ENCODE measurements around the gene RGS7. TPM values are rescaled to one million over a fixed set of nuclear protein-coding genes. Genes with fewer than 3 reads are reported as not detected.

Gene RGS7
- total and polyA plus RNA-seq, 10 of the 15 experiments (the other 5 are each of a cell fraction or from before 2014, with no cell fraction given) = not detected

DNA sequence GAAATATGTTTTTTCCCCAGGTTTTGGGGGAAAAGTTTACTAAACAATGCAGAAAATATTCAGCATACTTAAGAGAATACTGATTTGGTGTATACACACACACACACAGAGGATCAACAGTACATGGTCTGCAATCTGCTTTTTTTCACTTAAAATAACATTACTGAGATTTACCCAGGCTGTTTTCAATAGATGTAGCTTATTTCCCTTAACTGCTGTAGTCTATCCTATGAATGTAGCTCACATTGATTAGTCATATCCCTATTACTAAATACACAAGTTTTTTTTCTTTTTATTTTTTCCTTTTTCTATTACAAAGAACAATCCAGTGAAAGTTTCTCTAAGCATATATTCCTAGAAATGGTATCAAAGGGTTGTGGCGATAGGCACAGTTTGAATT is 478.4 kb downstream of the RGS7 start:
- Histone ChIP-seq H3K4me2 (ENCODE audit: control insufficient read depth, insufficient read depth) (no peak overlapping the region), H3K4me3 (no peak overlapping the region), H4K20me1 (ENCODE audit: control insufficient read depth, insufficient read depth) (no peaks in the 10 kb centered on the region), H3K79me2 (ENCODE audit: control insufficient read depth, insufficient read depth, low read length) (no peaks in the 10 kb centered on the region), H3K36me3 (ENCODE audit: control insufficient read depth in 2 of 2, insufficient read depth in 2 of 2, low read length in 1 of 2) (no peaks in the 10 kb centered on the region), H3K27ac (ENCODE audit: control insufficient read depth, insufficient read depth) (no peak overlapping the region), H3K27me3 (replicated peaks in 1 of 2; ENCODE audit: control insufficient read depth in 2 of 2, insufficient read depth in 2 of 2, low read length in 1 of 2) (no peaks in the 10 kb centered on the region), H3K9me3 (replicated peaks; ENCODE audit: control insufficient read depth, insufficient read depth, low read length) (no peaks in the 10 kb centered on the region), H3K4me1 (ENCODE audit: control insufficient read depth, insufficient read depth, low read length) (no peaks in the 10 kb centered on the region), H2AFZ (ENCODE audit: control insufficient read depth, low read depth, low read length) (no peak overlapping the region), H3K9ac (ENCODE audit: control insufficient read depth, insufficient read depth, low read length) (no peak overlapping the region)
- no peak for DNase-seq (ENCODE audit: low read depth, low spot score)
- ChIA-PET RAD21 (ENCODE audit: unreplicated experiment) (no interaction called here), POLR2A (no interaction called here), CTCF (interaction anchor here (1.0 kb wide), 1 partner anchor 9 kb away, joined by 3 read pairs; no protein-coding TSS in a partner anchor), SMC1A (ENCODE audit: uncharacterized antibody, unreplicated experiment) (no interaction called here)
- FAIRE-seq = no peak
- in situ Hi-C loops (cut with MboI) (no loop called here), intact Hi-C loops (cut with micrococcal nuclease; ENCODE audit: unreplicated experiment) (no loop called here)
- WGBS (ENCODE audit: insufficient coverage, insufficient replicate concordance, low lambda C conversion rate, missing lambda C conversion rate) = 33% methylated on average over 1 of the region's 1 CpG
- no peak for ATAC-seq
- BruUV-seq (replicated peaks) = no TSS peak
- no peak for TF ChIP-seq E2F4 (IDR thresholded peaks at IDR 0.05; ENCODE audit: low read depth, low read length)
- TF ChIP-seq ATF2 (IDR thresholded peaks at IDR 0.05; ENCODE audit: low read length) = no peak
- TF ChIP-seq CHD4 (IDR thresholded peaks at IDR 0.05) = no peak

DNA sequence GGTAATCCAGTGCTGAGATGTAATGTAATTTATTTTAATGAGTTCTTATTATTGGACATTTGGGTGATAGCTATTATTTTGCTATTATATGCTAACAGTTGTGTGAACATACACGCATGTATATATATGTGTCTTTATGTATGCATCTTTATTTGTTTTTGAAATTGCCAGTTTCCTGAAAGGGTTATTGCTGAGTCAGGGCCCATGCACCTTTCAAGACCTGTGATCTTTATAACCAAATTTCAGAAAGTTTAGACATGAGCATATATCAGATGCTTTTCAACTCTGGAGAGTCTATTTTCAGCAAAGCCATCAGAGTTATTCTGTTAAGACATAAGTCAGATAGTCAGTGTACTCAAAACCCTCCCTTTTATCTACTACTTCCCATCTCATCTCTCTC is 479.4 kb downstream of the RGS7 start:
- H3K79me2 ChIP-seq (ENCODE audit: control insufficient read depth, insufficient read depth, low read length) = no peaks in the 10 kb centered on the region
- ChIA-PET CTCF (no interaction called here), SMC1A (ENCODE audit: uncharacterized antibody, unreplicated experiment) (no interaction called here), POLR2A (no interaction called here), RAD21 (ENCODE audit: unreplicated experiment) (no interaction called here)
- H3K9ac ChIP-seq (ENCODE audit: control insufficient read depth, insufficient read depth, low read length) = no peak overlapping the region
- DNase-seq (ENCODE audit: low read depth, low spot score) (no peak), FAIRE-seq (no peak), ATAC-seq (no peak)
- intact Hi-C loops (cut with micrococcal nuclease; ENCODE audit: unreplicated experiment) (no loop called here), in situ Hi-C loops (cut with MboI) (no loop called here)
- no peak overlapping the region for H3K4me3 ChIP-seq
- no peaks in the 10 kb centered on the region for H4K20me1 ChIP-seq (ENCODE audit: control insufficient read depth, insufficient read depth)
- no TSS peak for BruUV-seq (replicated peaks)
- no peak overlapping the region for H2AFZ ChIP-seq (ENCODE audit: control insufficient read depth, low read depth, low read length)
- WGBS (ENCODE audit: insufficient coverage, insufficient replicate concordance, low lambda C conversion rate, missing lambda C conversion rate) = 4% methylated on average over 1 of the region's 1 CpG
- H3K27ac ChIP-seq (ENCODE audit: control insufficient read depth, insufficient read depth) = no peak overlapping the region
- H3K36me3 ChIP-seq (ENCODE audit: control insufficient read depth in 2 of 2, insufficient read depth in 2 of 2, low read length in 1 of 2) = no peaks in the 10 kb centered on the region
- H3K4me2 ChIP-seq (ENCODE audit: control insufficient read depth, insufficient read depth) = no peak overlapping the region
- no peaks in the 10 kb centered on the region for H3K4me1 ChIP-seq (ENCODE audit: control insufficient read depth, insufficient read depth, low read length)
- H3K27me3 ChIP-seq (replicated peaks in 1 of 2; ENCODE audit: control insufficient read depth in 2 of 2, insufficient read depth in 2 of 2, low read length in 1 of 2) = no peaks in the 10 kb centered on the region
- no peaks in the 10 kb centered on the region for H3K9me3 ChIP-seq (replicated peaks; ENCODE audit: control insufficient read depth, insufficient read depth, low read length)
- TF ChIP-seq ESRRA (IDR thresholded peaks at IDR 0.05; ENCODE audit: low read length) (no peak), KAT2A (conservative IDR thresholded peaks at IDR 0.05; ENCODE audit: control insufficient read depth, low read depth, low read length) (no peak), RB1 (IDR thresholded peaks at IDR 0.05; ENCODE audit: borderline replicate concordance) (no peak), SREBF2 (IDR thresholded peaks at IDR 0.05; ENCODE audit: low read length) (no peak), TARDBP (IDR thresholded peaks at IDR 0.05; ENCODE audit: borderline replicate concordance) (no peak), CEBPB (IDR thresholded peaks at IDR 0.05; ENCODE audit: borderline replicate concordance in 1 of 2, low read depth in 2 of 2, low read length in 2 of 2) (no peak), REST (IDR thresholded peaks at IDR 0.05; ENCODE audit: low read depth, low read length) (no peak), DPF2 (IDR thresholded peaks at IDR 0.05) (no peak), ZNF274 (IDR thresholded peaks at IDR 0.05; ENCODE audit: insufficient read depth, insufficient read length) (no peak), STAT1 (conservative IDR thresholded peaks at IDR 0.05) (no peak), ZBED1 (IDR thresholded peaks at IDR 0.05; ENCODE audit: borderline replicate concordance) (no peak), NR2F1 (conservative IDR thresholded peaks at IDR 0.05) (no peak)

Data from GM12878 (cell line).